Suppressor macrophage treated with lipopolysaccharide for 1 hour (primary cell): ENCODE measurements around the gene REV3L.

Source experiments
- DNase-seq, 3 donors: peaks; one replicate each; pipeline ENCODE4 v3.0.0-alpha.2; 2020 to 2022

The REV3L gene

GRCh38 chr6:111423055-111423633 lies 59.9 kb downstream of the REV3L start:
- peak; percentile 42 to 70 (median 64) for DNase-seq

GRCh38 chr6:111418971-111419693 lies 63.9 kb downstream of the REV3L start:
- no peak for DNase-seq

GRCh38 chr6:111417946-111418345 lies 65.1 kb downstream of the REV3L start:
- DNase-seq = no peak

GRCh38 chr6:111417181-111417585 lies 65.8 kb downstream of the REV3L start:
- peak in 2 of 3 donors; percentile 21 to 32 for DNase-seq

- DNase-seq = no peak
These were observed 66.5 kb downstream of the REV3L start for GRCh38 chr6:111416529-111416928.

GRCh38 chr6:111414373-111414772 lies 68.6 kb downstream of the REV3L start:
- no peak for DNase-seq

- peak; percentile 59 to 84 (median 80) for DNase-seq
These were observed 70.9 kb downstream of the REV3L start for GRCh38 chr6:111411978-111412566.

- DNase-seq = no peak
These were observed 72.0 kb downstream of the REV3L start for GRCh38 chr6:111411046-111411445.

GRCh38 chr6:111410371-111410770 lies 72.6 kb downstream of the REV3L start:
- DNase-seq = peak; percentile 32 to 70 (median 69)

- no peak for DNase-seq
These were observed 73.6 kb downstream of the REV3L start for GRCh38 chr6:111409430-111409829.

GRCh38 chr6:111407686-111408085 lies 75.3 kb downstream of the REV3L start:
- no peak for DNase-seq

GRCh38 chr6:111406200-111406721 lies 76.8 kb downstream of the REV3L start:
- peak; percentile 85 to 97 (median 97) for DNase-seq

- no peak for DNase-seq
These were observed 79.6 kb downstream of the REV3L start for GRCh38 chr6:111403388-111403787.

GRCh38 chr6:111399626-111400025 lies 83.4 kb downstream of the REV3L start:
- DNase-seq = peak; percentile 61 to 85 (median 82)

GRCh38 chr6:111388681-111389080 lies 94.3 kb downstream of the REV3L start:
- no peak for DNase-seq

- DNase-seq = no peak
These were observed 100.3 kb downstream of the REV3L start for GRCh38 chr6:111382476-111383294.

GRCh38 chr6:111381728-111382127 lies 101.3 kb downstream of the REV3L start:
- DNase-seq = no peak

GRCh38 chr6:111381123-111381522 lies 101.9 kb downstream of the REV3L start:
- no peak for DNase-seq

GRCh38 chr6:111379831-111380230 lies 103.2 kb downstream of the REV3L start:
- no peak for DNase-seq

- no peak for DNase-seq
These were observed 103.7 kb downstream of the REV3L start for GRCh38 chr6:111379302-111379701.

- DNase-seq = no peak
These were observed 105.4 kb downstream of the REV3L start for GRCh38 chr6:111377558-111378120.

GRCh38 chr6:111367393-111368088 lies 115.5 kb downstream of the REV3L start:
- DNase-seq = no peak
